HCT116 (cell line): Measurements from ENCODE around the gene RHBDF2. TPM values are rescaled to one million over a fixed set of nuclear protein-coding genes. Genes with fewer than 3 reads are reported as not detected.
A peak's percentile ranks its signal among the peaks of the same experiment; 100 is the strongest.

Experiments used
- ATAC-seq: fragments of 200-7000 bp; cut with Tn5 transposase; 2 replicates; pipeline ENCODE4 v1.9.1; 2020; ENCODE audit warnings: mild to moderate bottlenecking, moderate library complexity
- BruUV-seq: library from RNA; stranded (reverse); fragments of 400-500 nt; replicated peaks from 2 replicates; lab custom pipeline; 2021; lab: Mats Ljungman, UMichigan
- CTCF ChIA-PET: fragments of 300-600 bp; sonication (Branson Sonifier 250); formaldehyde crosslinking; loops from one replicate; lab custom pipeline; 2021; ENCODE audit warnings: antibody characterized with exemption; lab: Charles Lee
- POLR2A ChIA-PET: fragments of 300-600, 350-600 bp; sonication (Branson Sonifier 250); formaldehyde crosslinking; loops from one replicate; lab custom pipeline; 2021; ENCODE audit warnings: antibody characterized with exemption; lab: Charles Lee
- RAD21 ChIA-PET, 2 experiments: fragments of 300-600 bp; sonication (Branson Sonifier 250); formaldehyde crosslinking; loops; one replicate each; lab custom pipeline; 2023; ENCODE audit warnings: low total read pairs in 2 of 2; ENCODE audit not compliant: uncharacterized antibody in 2 of 2, unreplicated experiment in 2 of 2, low non-redundant PET in 1 of 2; lab: Charles Lee
- DNase-seq: peaks from one replicate; pipeline ENCODE4 v3.0.0-alpha.2; 2010; ENCODE audit warnings: low read depth, low spot score
- H2AFZ ChIP-seq: fragments of 200-600 bp; shearing (Covaris generic), sonication (generic); 2 replicates; pipeline ENCODE4 v1.6.1; 2017; ENCODE audit warnings: low read depth, mixed run types, mixed read lengths, antibody characterized with exemption, low read length; ENCODE audit not compliant: poor library complexity, severe bottlenecking
- H3K27ac ChIP-seq: 2 replicates; pipeline ENCODE4 v1.5.1; 2012; ENCODE audit warnings: low read depth, low read length
- H3K27me3 ChIP-seq: fragments of 200-600 bp; sonication (generic); 2 replicates; pipeline ENCODE4 v1.6.1; 2016; ENCODE audit warnings: mixed run types, low read length, mixed read lengths; ENCODE audit not compliant: insufficient read depth
- H3K36me3 ChIP-seq, 2 experiments: fragments of 200-500 bp in 1 of 2; fragments of 200-600 bp in 1 of 2; sonication (Bioruptor generic) in 1 of 2; sonication (generic) in 1 of 2; 2 replicates each; pipeline versions ENCODE4 v1.5.1 to v1.6.1; 2014 to 2016; ENCODE audit warnings: low read length in 2 of 2, inconsistent platforms in 1 of 2, mixed read lengths in 1 of 2, mixed run types in 1 of 2; ENCODE audit not compliant: insufficient read depth in 2 of 2, control insufficient read depth in 1 of 2
- H3K4me1 ChIP-seq, 2 experiments: fragments of 200-600 bp in 1 of 2; sonication (generic) in 1 of 2; 2 replicates each; pipeline versions ENCODE4 v1.5.1 to v1.6.1; 2012 to 2017; ENCODE audit warnings: low read length in 2 of 2, inconsistent platforms in 1 of 2, mild to moderate bottlenecking in 1 of 2, mixed read lengths in 1 of 2, mixed run types in 1 of 2, moderate library complexity in 1 of 2; ENCODE audit not compliant: insufficient read depth in 2 of 2, control insufficient read depth in 1 of 2
- H3K4me2 ChIP-seq: fragments of 200-600 bp; sonication (generic); 2 replicates; pipeline ENCODE4 v1.6.1; 2017; ENCODE audit warnings: mixed run types, low read length, mixed read lengths
- H3K4me3 ChIP-seq, 2 experiments: fragments of 200-600 bp in 1 of 2; sonication (generic) in 1 of 2; replicated peaks in 1 of 2; 2 replicates each; pipeline ENCODE4 v1.5.1; 2011 to 2016; ENCODE audit warnings: low read length in 2 of 2, control low read depth in 1 of 2, low read depth in 1 of 2, mild to moderate bottlenecking in 1 of 2, mixed read lengths in 1 of 2, mixed run types in 1 of 2
- H3K79me2 ChIP-seq: fragments of 200-600 bp; sonication (generic); 2 replicates; pipeline ENCODE4 v1.6.1; 2017; ENCODE audit warnings: mild to moderate bottlenecking, mixed run types, low read length, moderate library complexity, mixed read lengths; ENCODE audit not compliant: insufficient read depth
- H3K9ac ChIP-seq: fragments of 200-600 bp; sonication (generic); 2 replicates; pipeline ENCODE4 v1.6.1; 2016; ENCODE audit warnings: low read length, mixed read lengths
- H3K9me2 ChIP-seq: fragments of 200-600 bp; sonication (generic), shearing (Covaris generic); 2 replicates; pipeline ENCODE4 v1.6.1; 2017; ENCODE audit warnings: mixed run types, mild to moderate bottlenecking, moderate library complexity; ENCODE audit not compliant: insufficient read depth
- H3K9me3 ChIP-seq, 2 experiments: fragments of 200-500 bp in 1 of 2; fragments of 200-600 bp in 1 of 2; sonication (Bioruptor generic) in 1 of 2; sonication (generic) in 1 of 2; 2 replicates each; pipeline ENCODE4 v1.6.1; 2014 to 2017; ENCODE audit warnings: low read length in 2 of 2, mixed read lengths in 2 of 2, inconsistent platforms in 1 of 2, low read depth in 1 of 2, mild to moderate bottlenecking in 1 of 2, mixed run types in 1 of 2, moderate library complexity in 1 of 2; ENCODE audit not compliant: control insufficient read depth in 1 of 2, insufficient read depth in 1 of 2
- H4K20me1 ChIP-seq: fragments of 200-600 bp; sonication (generic), shearing (Covaris generic); 2 replicates; pipeline ENCODE4 v1.6.1; 2017; ENCODE audit warnings: mixed run types, mild to moderate bottlenecking, moderate library complexity; ENCODE audit not compliant: insufficient read depth
- EZH2phosphoT487 ChIP-seq: fragments of 200-600 bp; IDR thresholded peaks from 2 replicates; pipeline ENCODE4 v1.6.1; 2018; ENCODE audit warnings: antibody characterized with exemption, borderline replicate concordance
- POLR2A ChIP-seq: IDR thresholded peaks from 2 replicates; pipeline ENCODE4 v1.7.0; 2011; ENCODE audit warnings: borderline replicate concordance; ENCODE audit not compliant: insufficient read depth, insufficient read length; ENCODE audit errors: extremely low read depth
- POLR2AphosphoS5 ChIP-seq: IDR thresholded peaks from 2 replicates; pipeline ENCODE4 v1.6.1; 2011; ENCODE audit warnings: mild to moderate bottlenecking, low read depth, low read length, moderate library complexity
- SP1 ChIP-seq: IDR thresholded peaks from 2 replicates; pipeline ENCODE4 v1.6.1; 2012; ENCODE audit warnings: low read depth
- YY1 ChIP-seq: IDR thresholded peaks from 2 replicates; pipeline ENCODE4 v1.6.1; 2011; ENCODE audit warnings: low read length, low read depth, moderate library complexity, mild to moderate bottlenecking; ENCODE audit not compliant: insufficient replicate concordance; ENCODE audit errors: extremely low read depth
- ZNF274 ChIP-seq: fragments of 200-500 bp; sonication (Bioruptor generic); IDR thresholded peaks from 2 replicates; pipeline ENCODE4 v1.6.1; 2014; ENCODE audit warnings: mild to moderate bottlenecking, low read depth, low read length, inconsistent platforms
- intact Hi-C: fragments of 100-400 bp; cut with micrococcal nuclease; formaldehyde crosslinking; loops from 2 replicates; pipeline ENCODE4 v1.10.0; 2022
- total RNA-seq: library from RNA; stranded (reverse); gene quantifications from one replicate; pipeline ENCODE4 v1.2.1, GENCODE V29; 2021; ENCODE audit not compliant: unreplicated experiment
- TF ChIP-seq, protein P1 (sequence below): IDR thresholded peaks from 2 replicates; pipeline ENCODE4 v1.6.1; 2011; ENCODE audit warnings: mild to moderate bottlenecking, low read length, moderate library complexity; ENCODE audit not compliant: insufficient replicate concordance; ENCODE audit errors: extremely low read depth
- TF ChIP-seq, protein P2 (sequence below): IDR thresholded peaks from 2 replicates; pipeline ENCODE4 v1.6.1; 2012

The RHBDF2 gene
- total RNA-seq, 1 experiment from 2014 or later: 61.1 TPM

DNA sequence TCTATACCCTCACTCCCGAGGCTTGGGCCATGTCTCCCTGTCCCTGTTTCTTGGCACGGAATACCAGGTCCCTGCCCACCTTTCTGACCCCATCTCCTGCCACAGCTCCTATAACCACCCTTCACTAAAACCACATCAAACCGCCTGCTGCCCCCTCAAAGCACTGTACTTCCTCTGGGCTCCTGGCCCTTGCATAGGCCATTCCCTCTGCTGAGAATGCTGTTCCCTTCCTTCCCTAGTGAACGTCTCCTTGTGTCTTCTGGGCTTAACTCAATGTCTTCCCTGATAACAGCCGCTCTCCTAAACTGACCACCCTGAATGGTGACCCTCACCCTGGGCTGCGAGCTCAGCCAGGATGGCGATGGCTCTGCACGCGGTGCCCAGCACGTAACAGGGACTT lies 23.1 kb downstream of the RHBDF2 start:
- peaks cover 10 to 19% of the 10 kb centered on the region in 2 experiments; a peak in 2 of 4 replicates for H3K36me3 ChIP-seq
- H3K4me3 ChIP-seq: no peak overlapping the region
- H3K27me3 ChIP-seq: no peaks in the 10 kb centered on the region
- intact Hi-C loops: no loop called here
- no peaks in the 10 kb centered on the region for H4K20me1 ChIP-seq
- no peak for ATAC-seq
- ChIA-PET CTCF (interaction anchor here (0.6 to 1.0 kb wide), 2 partner anchors 19 to 27 kb away, joined by 3 read pairs; no protein-coding TSS in a partner anchor), POLR2A (no interaction called here), RAD21 (no interaction called here)
- no peaks in the 10 kb centered on the region for H3K79me2 ChIP-seq
- H3K4me2 ChIP-seq: no peak overlapping the region
- H3K27ac ChIP-seq: no peak overlapping the region
- no peaks in the 10 kb centered on the region; a peak in 1 of 4 replicates for H3K4me1 ChIP-seq
- no peaks in the 10 kb centered on the region for H3K9me3 ChIP-seq
- H3K9me2 ChIP-seq: no peaks in the 10 kb centered on the region
- H3K9ac ChIP-seq: no peak overlapping the region
- H2AFZ ChIP-seq: no peak overlapping the region
- no peak for DNase-seq
- no TSS peak for BruUV-seq
- TF ChIP-seq POLR2A (no peak), POLR2AphosphoS5 (0 out of 2 replicates have a peak, but pooled peaks have one; percentile 16), SP1 (no peak), YY1 (no peak), ZNF274 (no peak), EZH2phosphoT487 (no peak)
- TF ChIP-seq, protein P1, sequence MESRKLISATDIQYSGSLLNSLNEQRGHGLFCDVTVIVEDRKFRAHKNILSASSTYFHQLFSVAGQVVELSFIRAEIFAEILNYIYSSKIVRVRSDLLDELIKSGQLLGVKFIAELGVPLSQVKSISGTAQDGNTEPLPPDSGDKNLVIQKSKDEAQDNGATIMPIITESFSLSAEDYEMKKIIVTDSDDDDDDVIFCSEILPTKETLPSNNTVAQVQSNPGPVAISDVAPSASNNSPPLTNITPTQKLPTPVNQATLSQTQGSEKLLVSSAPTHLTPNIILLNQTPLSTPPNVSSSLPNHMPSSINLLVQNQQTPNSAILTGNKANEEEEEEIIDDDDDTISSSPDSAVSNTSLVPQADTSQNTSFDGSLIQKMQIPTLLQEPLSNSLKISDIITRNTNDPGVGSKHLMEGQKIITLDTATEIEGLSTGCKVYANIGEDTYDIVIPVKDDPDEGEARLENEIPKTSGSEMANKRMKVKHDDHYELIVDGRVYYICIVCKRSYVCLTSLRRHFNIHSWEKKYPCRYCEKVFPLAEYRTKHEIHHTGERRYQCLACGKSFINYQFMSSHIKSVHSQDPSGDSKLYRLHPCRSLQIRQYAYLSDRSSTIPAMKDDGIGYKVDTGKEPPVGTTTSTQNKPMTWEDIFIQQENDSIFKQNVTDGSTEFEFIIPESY: no peak
- TF ChIP-seq, protein P2, sequence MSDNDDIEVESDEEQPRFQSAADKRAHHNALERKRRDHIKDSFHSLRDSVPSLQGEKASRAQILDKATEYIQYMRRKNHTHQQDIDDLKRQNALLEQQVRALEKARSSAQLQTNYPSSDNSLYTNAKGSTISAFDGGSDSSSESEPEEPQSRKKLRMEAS: no peak
